ENCODE results near the gene RDH14.

Gene RDH14

GRCh38 chr2:18544171-18544570 is 16.3 kb downstream of the RDH14 start:
- Histone ChIP-seq H3K4me2 (ENCODE audit: low read length) (no peak overlapping the region), H3K79me2 (ENCODE audit: control insufficient read depth, low read length) (no peaks in the 10 kb centered on the region), H3K9me2 (replicated peaks; ENCODE audit: control insufficient read depth, low read length) (no peaks in the 10 kb centered on the region), H4K20me1 (ENCODE audit: control insufficient read depth, insufficient read depth, low read depth, low read length) (no peaks in the 10 kb centered on the region), H3K27me3 (ENCODE audit: control insufficient read depth, low read length) (no peaks in the 10 kb centered on the region), H3K4me3 (ENCODE audit: low read length) (no peak overlapping the region), H3F3A (ENCODE audit: control insufficient read depth, insufficient read depth) (peaks cover 8% of the 10 kb centered on the region), H3K9me3 (ENCODE audit: control insufficient read depth, insufficient read depth, low read length) (no peaks in the 10 kb centered on the region), H3K4me1 (ENCODE audit: control insufficient read depth, low read length) (peaks cover 33% of the 10 kb centered on the region), H3K27ac (ENCODE audit: low read depth, low read length) (no peak overlapping the region), H3K36me3 (ENCODE audit: control insufficient read depth, low read length) (no peaks in the 10 kb centered on the region)
- no peak for TF ChIP-seq EZH2phosphoT487 (IDR thresholded peaks at IDR 0.05; ENCODE audit: borderline replicate concordance, low read length)
- TF ChIP-seq CTCF (IDR thresholded peaks at IDR 0.05; ENCODE audit: low read depth, low read length, poor library complexity, severe bottlenecking), result no peak

GRCh38 chr2:18540872-18541271 is 19.6 kb downstream of the RDH14 start:
- no peaks in the 10 kb centered on the region for H3K27me3 ChIP-seq (ENCODE audit: control insufficient read depth, low read length)

GRCh38 chr2:18536697-18537096 is 23.8 kb downstream of the RDH14 start:
- TF ChIP-seq CTCF (IDR thresholded peaks at IDR 0.05; ENCODE audit: low read depth, low read length, poor library complexity, severe bottlenecking) (no peak), EZH2phosphoT487 (IDR thresholded peaks at IDR 0.05; ENCODE audit: borderline replicate concordance, low read length) (no peak)
- Histone ChIP-seq H3K27ac (ENCODE audit: low read depth, low read length) (no peak overlapping the region), H3K36me3 (ENCODE audit: control insufficient read depth, low read length) (no peaks in the 10 kb centered on the region), H3K4me2 (ENCODE audit: low read length) (no peak overlapping the region), H3F3A (ENCODE audit: control insufficient read depth, insufficient read depth) (no peaks in the 10 kb centered on the region), H3K27me3 (ENCODE audit: control insufficient read depth, low read length) (no peaks in the 10 kb centered on the region), H3K4me1 (ENCODE audit: control insufficient read depth, low read length) (no peaks in the 10 kb centered on the region), H4K20me1 (ENCODE audit: control insufficient read depth, insufficient read depth, low read depth, low read length) (no peaks in the 10 kb centered on the region), H3K9me2 (replicated peaks; ENCODE audit: control insufficient read depth, low read length) (no peaks in the 10 kb centered on the region), H3K79me2 (ENCODE audit: control insufficient read depth, low read length) (no peaks in the 10 kb centered on the region), H3K4me3 (ENCODE audit: low read length) (no peak overlapping the region), H3K9me3 (ENCODE audit: control insufficient read depth, insufficient read depth, low read length) (no peaks in the 10 kb centered on the region)

More at GRCh38 chr2:18540872-18541271, 19.6 kb downstream of the RDH14 start:
- Histone ChIP-seq H3K4me2 (ENCODE audit: low read length) (no peak overlapping the region), H3K27ac (ENCODE audit: low read depth, low read length) (no peak overlapping the region), H3K9me3 (ENCODE audit: control insufficient read depth, insufficient read depth, low read length) (no peaks in the 10 kb centered on the region), H3K9me2 (replicated peaks; ENCODE audit: control insufficient read depth, low read length) (no peaks in the 10 kb centered on the region), H3K4me1 (ENCODE audit: control insufficient read depth, low read length) (peaks cover 15% of the 10 kb centered on the region), H3K79me2 (ENCODE audit: control insufficient read depth, low read length) (no peaks in the 10 kb centered on the region), H3K36me3 (ENCODE audit: control insufficient read depth, low read length) (no peaks in the 10 kb centered on the region), H4K20me1 (ENCODE audit: control insufficient read depth, insufficient read depth, low read depth, low read length) (no peaks in the 10 kb centered on the region), H3K4me3 (ENCODE audit: low read length) (no peak overlapping the region), H3F3A (ENCODE audit: control insufficient read depth, insufficient read depth) (no peaks in the 10 kb centered on the region)
- no peak for TF ChIP-seq EZH2phosphoT487 (IDR thresholded peaks at IDR 0.05; ENCODE audit: borderline replicate concordance, low read length)
- no peak for TF ChIP-seq CTCF (IDR thresholded peaks at IDR 0.05; ENCODE audit: low read depth, low read length, poor library complexity, severe bottlenecking)

GRCh38 chr2:18536100-18536499 is 24.4 kb downstream of the RDH14 start:
- no peak overlapping the region for H3K27ac ChIP-seq (ENCODE audit: low read depth, low read length)
- no peaks in the 10 kb centered on the region for H4K20me1 ChIP-seq (ENCODE audit: control insufficient read depth, insufficient read depth, low read depth, low read length)
- no peaks in the 10 kb centered on the region for H3F3A ChIP-seq (ENCODE audit: control insufficient read depth, insufficient read depth)
- no peaks in the 10 kb centered on the region for H3K9me3 ChIP-seq (ENCODE audit: control insufficient read depth, insufficient read depth, low read length)
- H3K79me2 ChIP-seq (ENCODE audit: control insufficient read depth, low read length), result no peaks in the 10 kb centered on the region
- H3K9me2 ChIP-seq (replicated peaks; ENCODE audit: control insufficient read depth, low read length), result no peaks in the 10 kb centered on the region
- no peak overlapping the region for H3K4me2 ChIP-seq (ENCODE audit: low read length)
- TF ChIP-seq CTCF (IDR thresholded peaks at IDR 0.05; ENCODE audit: low read depth, low read length, poor library complexity, severe bottlenecking) (no peak), EZH2phosphoT487 (IDR thresholded peaks at IDR 0.05; ENCODE audit: borderline replicate concordance, low read length) (no peak)
- H3K4me3 ChIP-seq (ENCODE audit: low read length), result no peak overlapping the region
- no peaks in the 10 kb centered on the region for H3K36me3 ChIP-seq (ENCODE audit: control insufficient read depth, low read length)
- H3K4me1 ChIP-seq (ENCODE audit: control insufficient read depth, low read length), result no peaks in the 10 kb centered on the region
- H3K27me3 ChIP-seq (ENCODE audit: control insufficient read depth, low read length), result no peaks in the 10 kb centered on the region

Measured in DOHH2 (cell line).